ENCODE results near the gene BBLN.

Gene BBLN

GRCh38 chr9:128118472-128118857 lies 41.6 kb upstream of the BBLN start:
- no peak overlapping the region for H3K4me3 ChIP-seq
- H3K27me3 ChIP-seq = no peaks in the 10 kb centered on the region
- peaks cover 45% of the 10 kb centered on the region for H4K20me1 ChIP-seq
- H3K27ac ChIP-seq = no peak overlapping the region
- no peak overlapping the region for H3K9ac ChIP-seq
- H3K4me2 ChIP-seq = no peak overlapping the region
- no peaks in the 10 kb centered on the region for H3K9me3 ChIP-seq
- peaks cover 66% of the 10 kb centered on the region for H3K4me1 ChIP-seq
- H3K36me3 ChIP-seq = peaks cover 73% of the 10 kb centered on the region
- TF ChIP-seq Cebpa-rat (IDR thresholded peaks at IDR 0.05) = no peak

- Histone ChIP-seq H3K9me3 (no peaks in the 10 kb centered on the region), H3K4me2 (peak overlapping the region; percentile 51)
- no peak for TF ChIP-seq Cebpa-rat (IDR thresholded peaks at IDR 0.05)
These were observed 40.9 kb upstream of the BBLN start for GRCh38 chr9:128118971-128119665.

GRCh38 chr9:128120061-128120740 lies 39.9 kb upstream of the BBLN start:
- TF ChIP-seq Cebpa-rat (IDR thresholded peaks at IDR 0.05) = no peak
- peaks cover 63% of the 10 kb centered on the region for H3K4me1 ChIP-seq

More at GRCh38 chr9:128118971-128119665, 40.9 kb upstream of the BBLN start:
- H3K27me3 ChIP-seq = no peaks in the 10 kb centered on the region
- H3K36me3 ChIP-seq = peaks cover 73% of the 10 kb centered on the region
- H3K9ac ChIP-seq = peak overlapping the region; percentile 1
- peaks cover 52% of the 10 kb centered on the region for H4K20me1 ChIP-seq
- H3K4me1 ChIP-seq = peaks cover 65% of the 10 kb centered on the region
- no peak overlapping the region for H3K4me3 ChIP-seq
- no peak overlapping the region for H3K27ac ChIP-seq

GRCh38 chr9:128120741-128121465 lies 39.2 kb upstream of the BBLN start:
- Histone ChIP-seq H3K4me2 (peak overlapping the region; percentile 82; the same call in 1 of the 2 replicates), H3K9me3 (no peaks in the 10 kb centered on the region), H4K20me1 (peaks cover 69% of the 10 kb centered on the region), H3K9ac (no peak overlapping the region), H3K4me3 (no peak overlapping the region), H3K27me3 (no peaks in the 10 kb centered on the region), H3K27ac (peak overlapping the region; percentile 59; the same call in 1 of the 2 replicates), H3K4me1 (peaks cover 63% of the 10 kb centered on the region), H3K36me3 (peaks cover 67% of the 10 kb centered on the region)
- no peak for TF ChIP-seq Cebpa-rat (IDR thresholded peaks at IDR 0.05)

More at GRCh38 chr9:128120061-128120740, 39.9 kb upstream of the BBLN start:
- H3K27ac ChIP-seq = 0 out of 2 replicates have a peak overlapping the region, but pooled peaks have one; percentile 59
- H4K20me1 ChIP-seq = peaks cover 62% of the 10 kb centered on the region
- H3K9ac ChIP-seq = no peak overlapping the region
- no peak overlapping the region for H3K4me3 ChIP-seq
- H3K4me2 ChIP-seq = no peak overlapping the region
- peaks cover 73% of the 10 kb centered on the region for H3K36me3 ChIP-seq
- no peaks in the 10 kb centered on the region for H3K9me3 ChIP-seq
- H3K27me3 ChIP-seq = no peaks in the 10 kb centered on the region

- Histone ChIP-seq H3K27me3 (no peaks in the 10 kb centered on the region), H3K9ac (no peak overlapping the region), H3K4me1 (peaks cover 67% of the 10 kb centered on the region), H4K20me1 (peaks cover 75% of the 10 kb centered on the region), H3K27ac (peak overlapping the region; percentile 59; the same call in 1 of the 2 replicates), H3K9me3 (no peaks in the 10 kb centered on the region), H3K36me3 (peaks cover 62% of the 10 kb centered on the region), H3K4me2 (peak overlapping the region; percentile 82), H3K4me3 (no peak overlapping the region)
- TF ChIP-seq Cebpa-rat (IDR thresholded peaks at IDR 0.05) = no peak
These were observed 38.6 kb upstream of the BBLN start for GRCh38 chr9:128121466-128121810.

- peak overlapping the region; percentile 59 for H3K27ac ChIP-seq
- H3K4me3 ChIP-seq = 0 out of 2 replicates have a peak overlapping the region, but pooled peaks have one; percentile 4
- H3K36me3 ChIP-seq = peaks cover 59% of the 10 kb centered on the region
- H3K4me2 ChIP-seq = peak overlapping the region; percentile 82
- peaks cover 76% of the 10 kb centered on the region for H4K20me1 ChIP-seq
- TF ChIP-seq Cebpa-rat (IDR thresholded peaks at IDR 0.05) = no peak
- no peaks in the 10 kb centered on the region for H3K9me3 ChIP-seq
- H3K9ac ChIP-seq = peak overlapping the region; percentile 56
- no peaks in the 10 kb centered on the region for H3K27me3 ChIP-seq
- peaks cover 73% of the 10 kb centered on the region for H3K4me1 ChIP-seq
These were observed 37.9 kb upstream of the BBLN start for GRCh38 chr9:128121924-128122808.

- Histone ChIP-seq H3K9me3 (no peaks in the 10 kb centered on the region), H4K20me1 (peaks cover 76% of the 10 kb centered on the region), H3K27ac (peak overlapping the region; percentile 59), H3K4me1 (peaks cover 72% of the 10 kb centered on the region), H3K27me3 (no peaks in the 10 kb centered on the region), H3K36me3 (peaks cover 59% of the 10 kb centered on the region), H3K4me2 (peak overlapping the region; percentile 82), H3K4me3 (no peak overlapping the region), H3K9ac (no peak overlapping the region)
- TF ChIP-seq Cebpa-rat (IDR thresholded peaks at IDR 0.05) = no peak
These were observed 37.3 kb upstream of the BBLN start for GRCh38 chr9:128122809-128123175.

GRCh38 chr9:128123451-128124080 lies 36.5 kb upstream of the BBLN start:
- Histone ChIP-seq H3K9me3 (no peaks in the 10 kb centered on the region), H3K4me1 (peaks cover 66% of the 10 kb centered on the region), H3K4me2 (no peak overlapping the region), H3K9ac (no peak overlapping the region), H4K20me1 (peaks cover 76% of the 10 kb centered on the region), H3K27me3 (no peaks in the 10 kb centered on the region), H3K4me3 (no peak overlapping the region), H3K27ac (no peak overlapping the region), H3K36me3 (peaks cover 59% of the 10 kb centered on the region)
- no peak for TF ChIP-seq Cebpa-rat (IDR thresholded peaks at IDR 0.05)

GRCh38 chr9:128124451-128124850 lies 35.6 kb upstream of the BBLN start:
- H3K27me3 ChIP-seq = no peaks in the 10 kb centered on the region
- peaks cover 71% of the 10 kb centered on the region for H4K20me1 ChIP-seq
- H3K9me3 ChIP-seq = no peaks in the 10 kb centered on the region; the same call in 1 of the 2 replicates
- no peak overlapping the region for H3K9ac ChIP-seq
- H3K4me2 ChIP-seq = peak overlapping the region; percentile 85
- no peak overlapping the region for H3K27ac ChIP-seq
- H3K36me3 ChIP-seq = peaks cover 59% of the 10 kb centered on the region
- no peak for TF ChIP-seq Cebpa-rat (IDR thresholded peaks at IDR 0.05)
- no peak overlapping the region for H3K4me3 ChIP-seq
- peaks cover 68% of the 10 kb centered on the region for H3K4me1 ChIP-seq

Data from BLaER1 (cell line).